ENCODE data around the gene LRP2BP.

DNA sequence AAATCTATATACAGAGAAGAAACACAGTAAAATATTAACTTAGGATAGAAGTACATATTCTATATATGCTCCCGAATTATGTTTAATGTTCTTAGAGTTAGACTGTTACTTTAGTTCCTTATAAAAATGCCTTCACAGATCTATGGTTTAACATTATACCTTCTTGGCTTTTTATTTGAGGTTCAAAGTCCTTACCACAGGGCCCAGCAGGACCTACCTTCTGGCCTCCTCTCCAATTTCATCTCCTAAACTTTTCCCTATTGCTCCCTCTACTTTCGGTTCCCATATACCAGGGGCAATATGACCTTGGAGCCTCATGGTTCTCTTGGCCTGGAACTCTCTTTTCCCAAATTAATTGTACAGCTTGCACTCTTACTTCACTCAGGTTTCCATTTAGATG is 12.7 kb upstream of the LRP2BP start:
- TF ChIP-seq, protein P1, sequence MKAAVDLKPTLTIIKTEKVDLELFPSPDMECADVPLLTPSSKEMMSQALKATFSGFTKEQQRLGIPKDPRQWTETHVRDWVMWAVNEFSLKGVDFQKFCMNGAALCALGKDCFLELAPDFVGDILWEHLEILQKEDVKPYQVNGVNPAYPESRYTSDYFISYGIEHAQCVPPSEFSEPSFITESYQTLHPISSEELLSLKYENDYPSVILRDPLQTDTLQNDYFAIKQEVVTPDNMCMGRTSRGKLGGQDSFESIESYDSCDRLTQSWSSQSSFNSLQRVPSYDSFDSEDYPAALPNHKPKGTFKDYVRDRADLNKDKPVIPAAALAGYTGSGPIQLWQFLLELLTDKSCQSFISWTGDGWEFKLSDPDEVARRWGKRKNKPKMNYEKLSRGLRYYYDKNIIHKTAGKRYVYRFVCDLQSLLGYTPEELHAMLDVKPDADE (CRISPR knock-in tag; IDR thresholded peaks at IDR 0.05), result no peak
- TF ChIP-seq, protein P2, sequence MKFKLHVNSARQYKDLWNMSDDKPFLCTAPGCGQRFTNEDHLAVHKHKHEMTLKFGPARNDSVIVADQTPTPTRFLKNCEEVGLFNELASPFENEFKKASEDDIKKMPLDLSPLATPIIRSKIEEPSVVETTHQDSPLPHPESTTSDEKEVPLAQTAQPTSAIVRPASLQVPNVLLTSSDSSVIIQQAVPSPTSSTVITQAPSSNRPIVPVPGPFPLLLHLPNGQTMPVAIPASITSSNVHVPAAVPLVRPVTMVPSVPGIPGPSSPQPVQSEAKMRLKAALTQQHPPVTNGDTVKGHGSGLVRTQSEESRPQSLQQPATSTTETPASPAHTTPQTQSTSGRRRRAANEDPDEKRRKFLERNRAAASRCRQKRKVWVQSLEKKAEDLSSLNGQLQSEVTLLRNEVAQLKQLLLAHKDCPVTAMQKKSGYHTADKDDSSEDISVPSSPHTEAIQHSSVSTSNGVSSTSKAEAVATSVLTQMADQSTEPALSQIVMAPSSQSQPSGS (CRISPR knock-in tag; IDR thresholded peaks at IDR 0.05), result no peak
- TF ChIP-seq, protein P3, sequence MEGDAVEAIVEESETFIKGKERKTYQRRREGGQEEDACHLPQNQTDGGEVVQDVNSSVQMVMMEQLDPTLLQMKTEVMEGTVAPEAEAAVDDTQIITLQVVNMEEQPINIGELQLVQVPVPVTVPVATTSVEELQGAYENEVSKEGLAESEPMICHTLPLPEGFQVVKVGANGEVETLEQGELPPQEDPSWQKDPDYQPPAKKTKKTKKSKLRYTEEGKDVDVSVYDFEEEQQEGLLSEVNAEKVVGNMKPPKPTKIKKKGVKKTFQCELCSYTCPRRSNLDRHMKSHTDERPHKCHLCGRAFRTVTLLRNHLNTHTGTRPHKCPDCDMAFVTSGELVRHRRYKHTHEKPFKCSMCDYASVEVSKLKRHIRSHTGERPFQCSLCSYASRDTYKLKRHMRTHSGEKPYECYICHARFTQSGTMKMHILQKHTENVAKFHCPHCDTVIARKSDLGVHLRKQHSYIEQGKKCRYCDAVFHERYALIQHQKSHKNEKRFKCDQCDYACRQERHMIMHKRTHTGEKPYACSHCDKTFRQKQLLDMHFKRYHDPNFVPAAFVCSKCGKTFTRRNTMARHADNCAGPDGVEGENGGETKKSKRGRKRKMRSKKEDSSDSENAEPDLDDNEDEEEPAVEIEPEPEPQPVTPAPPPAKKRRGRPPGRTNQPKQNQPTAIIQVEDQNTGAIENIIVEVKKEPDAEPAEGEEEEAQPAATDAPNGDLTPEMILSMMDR (CRISPR knock-in tag; IDR thresholded peaks at IDR 0.05), result no peak

All from HepG2 (cell line).